Body of pancreas (tissue), 4 donors: ENCODE data around the gene CDKAL1. TPM values are rescaled to one million over a fixed set of nuclear protein-coding genes. Genes with fewer than 3 reads are reported as not detected.
"Not testable (repeated sequence)": the region's sequence is repeated elsewhere in the genome, so short reads cannot be mapped to it uniquely, and the experiment has no call there.

Experiments
- ATAC-seq: fragments of 150-250 bp; one replicate; pipeline ENCODE4 v1.9.1; 2016
- DNase-seq, 4 donors: peaks; one replicate each; pipeline ENCODE4 v3.0.0-alpha.2; 2019
- H3K27ac ChIP-seq, 4 donors: fragments of 200-600 bp; sonication (generic); 1 replicate in 3 of 4; 2 replicates in 1 of 4; pipeline versions ENCODE4 v1.5.1 to v1.6.1; 2016 to 2019; ENCODE audit warnings: mild to moderate bottlenecking in 1 of 4, mixed read lengths in 1 of 4, moderate library complexity in 1 of 4
- H3K27me3 ChIP-seq, 2 donors: fragments of 200-600 bp; sonication (generic); one replicate each; pipeline ENCODE4 v1.6.0; 2016; ENCODE audit warnings: mild to moderate bottlenecking in 1 of 2
- H3K36me3 ChIP-seq, 2 donors: fragments of 200-600 bp; sonication (generic); replicated peaks in 1 of 2; 2 replicates each; pipeline ENCODE4 v1.5.1; 2016; ENCODE audit warnings: low read depth in 2 of 2; ENCODE audit not compliant: insufficient read depth in 1 of 2
- H3K4me1 ChIP-seq: fragments of 200-600 bp; sonication (generic); one replicate; pipeline ENCODE4 v1.6.0; 2016
- H3K4me3 ChIP-seq, 2 donors: fragments of 200-600 bp; sonication (generic); 1 replicate in 1 of 2; 2 replicates in 1 of 2; pipeline ENCODE4 v1.5.1; 2016 to 2019
- H3K9me3 ChIP-seq, 3 donors: fragments of 200-600 bp; sonication (generic); 1 replicate in 2 of 3; 2 replicates in 1 of 3; pipeline ENCODE4 v1.5.1; 2016
- CTCF ChIP-seq, 7 experiments: fragments of 450-650 bp in 4 of 7; fragments of 200-600 bp in 3 of 7; sonication (generic) in 3 of 7; IDR thresholded peaks; one replicate each; pipeline ENCODE4 v1.5.1; 2016 to 2019; ENCODE audit warnings: antibody characterized with exemption in 7 of 7
- POLR2A ChIP-seq, 3 donors: fragments of 450-650 bp; IDR thresholded peaks; one replicate each; pipeline ENCODE4 v1.6.1; 2016; ENCODE audit warnings: antibody characterized with exemption in 3 of 3, mild to moderate bottlenecking in 2 of 3
- WGBS, 2 donors: methylation state at CpG; one replicate each; pipeline ENCODE4 v1.1.5; 2017; 5-methylcytosine and 5-hydroxymethylcytosine counted together
- intact Hi-C: fragments of 100-400 bp; cut with DNase I; formaldehyde crosslinking; loops from one replicate; pipeline ENCODE4 v1.15.1; 2023
- total RNA-seq, 2 donors: library from RNA; depleted of rRNA; stranded (reverse); fragments of >200 nt; gene quantifications; one replicate each; pipeline ENCODE4 v1.1.0, GENCODE V29; 2016

CDKAL1 gene
- total RNA-seq, 2 donors from 2014 or later = 16.3 to 18.1 TPM

- H3K9me3 ChIP-seq = no peaks in the 10 kb centered on the region
- no peak overlapping the region for H3K27ac ChIP-seq
- H3K4me1 ChIP-seq = no peaks in the 10 kb centered on the region
- no peaks in the 10 kb centered on the region for H3K27me3 ChIP-seq
- DNase-seq (no peak), ATAC-seq (no peak)
- H3K36me3 ChIP-seq = no peaks in the 10 kb centered on the region
- TF ChIP-seq POLR2A (IDR thresholded peaks at IDR 0.05) = no peak
- TF ChIP-seq CTCF (IDR thresholded peaks at IDR 0.05) = no peak
- intact Hi-C loops = no loop called here
- H3K4me3 ChIP-seq = no peak overlapping the region
- WGBS, 2 donors = 97 to 100% methylated on average over 2 of the region's 2 CpGs
Observed at GRCh38 chr6:20722455-20722854, 188.2 kb downstream of the CDKAL1 start.

- no peak for DNase-seq
Observed at GRCh38 chr6:20723236-20723635, 189.0 kb downstream of the CDKAL1 start.

GRCh38 chr6:20724443-20725190 lies 190.4 kb downstream of the CDKAL1 start:
- TF ChIP-seq POLR2A (IDR thresholded peaks at IDR 0.05) (no peak), CTCF (IDR thresholded peaks at IDR 0.05) (no peak)
- Histone ChIP-seq H3K4me3 (no peak overlapping the region), H3K27ac (no peak overlapping the region), H3K36me3 (no peaks in the 10 kb centered on the region), H3K4me1 (no peaks in the 10 kb centered on the region), H3K9me3 (no peaks in the 10 kb centered on the region), H3K27me3 (no peaks in the 10 kb centered on the region)
- ATAC-seq (no peak), DNase-seq (no peak)
- WGBS, 2 donors = 77 to 87% methylated on average over 6 of the region's 6 CpGs
- intact Hi-C loops = no loop called here

More at GRCh38 chr6:20723236-20723635, 189.0 kb downstream of the CDKAL1 start:
- intact Hi-C loops = no loop called here
- no peaks in the 10 kb centered on the region for H3K27me3 ChIP-seq
- no peak for TF ChIP-seq CTCF (IDR thresholded peaks at IDR 0.05)
- no peak for TF ChIP-seq POLR2A (IDR thresholded peaks at IDR 0.05)
- H3K27ac ChIP-seq = no peak overlapping the region
- no peaks in the 10 kb centered on the region for H3K9me3 ChIP-seq
- no peaks in the 10 kb centered on the region for H3K36me3 ChIP-seq
- no peak for ATAC-seq
- 94 to 96% methylated on average over 9 to 12 of the region's 12 CpGs for WGBS, 2 donors
- no peak overlapping the region for H3K4me3 ChIP-seq
- H3K4me1 ChIP-seq = no peaks in the 10 kb centered on the region

- intact Hi-C loops, H3K4me1 ChIP-seq, DNase-seq, H3K4me3 ChIP-seq, H3K9me3 ChIP-seq, H3K36me3 ChIP-seq, H3K27ac ChIP-seq, H3K27me3 ChIP-seq, ATAC-seq: not testable (repeated sequence)
- WGBS, 2 donors = 100% methylated on average over 3 of the region's 3 CpGs
Observed at GRCh38 chr6:20725235-20725634, 191.0 kb downstream of the CDKAL1 start.

- Histone ChIP-seq H3K27me3 (no peaks in the 10 kb centered on the region), H3K9me3 (no peaks in the 10 kb centered on the region), H3K4me1 (no peaks in the 10 kb centered on the region), H3K4me3 (no peak overlapping the region), H3K27ac (no peak overlapping the region), H3K36me3 (no peaks in the 10 kb centered on the region)
- 83 to 86% methylated on average over 1 of the region's 1 CpG for whole genome bisulfite sequencing, 2 donors
- DNase-seq = no peak
- TF ChIP-seq POLR2A (IDR thresholded peaks at IDR 0.05) = no peak
- no peak for TF ChIP-seq CTCF (IDR thresholded peaks at IDR 0.05)
- intact Hi-C loops = no loop called here
- no peak for ATAC-seq
Observed at GRCh38 chr6:20729086-20729485, 194.8 kb downstream of the CDKAL1 start.

DNA sequence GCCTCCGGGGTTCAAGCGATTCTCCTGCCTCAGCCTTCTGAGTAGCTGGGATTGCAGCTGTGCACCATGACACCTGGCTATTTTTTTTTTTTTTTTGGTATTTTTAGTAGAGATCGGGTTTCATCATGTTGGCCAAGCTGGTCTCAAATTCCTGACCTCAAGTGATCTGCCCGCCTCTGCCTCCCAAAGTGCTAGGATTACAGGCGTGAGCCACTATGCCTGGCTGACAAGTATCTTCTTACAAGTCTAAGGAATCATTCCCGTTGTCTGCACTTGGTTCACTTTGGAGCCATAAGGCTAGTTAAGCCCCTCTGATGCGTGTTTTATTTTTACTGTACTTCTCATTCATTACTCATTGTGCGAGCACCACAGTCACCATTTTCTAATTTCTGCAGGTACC lies 198.1 kb downstream of the CDKAL1 start:
- ATAC-seq, H3K27me3 ChIP-seq, H3K4me3 ChIP-seq, H3K36me3 ChIP-seq, intact Hi-C loops, DNase-seq, H3K9me3 ChIP-seq, H3K27ac ChIP-seq, H3K4me1 ChIP-seq: not testable (repeated sequence)
- WGBS, 2 donors = 94 to 95% methylated on average over 8 of the region's 8 CpGs
